NT2/D1 (cell line): ENCODE data around the gene PKHD1.

Source experiments
- DNase-seq: peaks from one replicate; pipeline ENCODE4 v3.0.0-alpha.2; 2011; ENCODE audit warnings: low read depth, low spot score
- H3K27me3 ChIP-seq: 2 replicates; pipeline ENCODE4 v1.6.0; 2011; ENCODE audit warnings: mild to moderate bottlenecking; ENCODE audit not compliant: insufficient read length, insufficient read depth
- H3K36me3 ChIP-seq: 2 replicates; pipeline ENCODE4 v1.6.1; 2011; ENCODE audit warnings: mild to moderate bottlenecking, low read length, mixed read lengths; ENCODE audit not compliant: insufficient read depth, insufficient read length
- H3K4me1 ChIP-seq: 2 replicates; pipeline ENCODE4 v1.5.1; 2011; ENCODE audit not compliant: insufficient read depth, insufficient read length
- H3K4me3 ChIP-seq: 2 replicates; pipeline ENCODE4 v1.5.1; 2011; ENCODE audit warnings: low read depth; ENCODE audit not compliant: insufficient read length
- H3K9ac ChIP-seq: 2 replicates; pipeline ENCODE4 v1.6.0; 2011; ENCODE audit warnings: low read depth; ENCODE audit not compliant: insufficient read length
- H3K9me3 ChIP-seq: 2 replicates; pipeline ENCODE4 v1.5.1; 2011; ENCODE audit warnings: mild to moderate bottlenecking, low read length; ENCODE audit not compliant: insufficient read depth
- SUZ12 ChIP-seq: IDR thresholded peaks from 2 replicates; pipeline ENCODE4 v1.6.1; 2011; ENCODE audit not compliant: insufficient read length, insufficient read depth; ENCODE audit errors: extremely low read depth
- YY1 ChIP-seq: IDR thresholded peaks from 2 replicates; pipeline ENCODE4 v1.6.1; 2011; ENCODE audit not compliant: insufficient read length, insufficient read depth
- ZNF274 ChIP-seq: IDR thresholded peaks from 2 replicates; pipeline ENCODE4 v1.6.1; 2011; ENCODE audit warnings: mild to moderate bottlenecking, low read depth, low read length

Gene PKHD1

DNA sequence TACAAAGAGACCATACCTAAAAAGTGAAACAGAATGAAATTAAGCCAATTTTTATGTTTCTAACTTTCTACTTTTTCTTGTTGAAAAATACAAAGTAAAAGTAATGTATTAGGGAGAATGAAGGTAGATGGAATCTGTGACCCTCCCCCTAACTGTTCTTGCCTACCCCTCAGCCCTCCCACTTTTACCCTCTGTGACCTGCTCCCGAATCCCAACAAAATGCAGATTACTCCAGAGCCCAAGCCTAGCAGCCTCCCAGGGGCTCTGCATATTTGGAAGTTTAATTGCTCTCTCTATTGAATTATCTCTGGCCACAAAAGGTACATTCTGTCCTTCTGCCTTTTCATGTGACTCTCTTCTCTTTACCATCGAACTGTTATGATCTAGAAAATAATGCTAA lies 201.5 kb downstream of the PKHD1 start:
- H3K4me3 ChIP-seq, result no peak overlapping the region
- H3K9me3 ChIP-seq, result no peaks in the 10 kb centered on the region
- no peak overlapping the region for H3K9ac ChIP-seq
- no peak for TF ChIP-seq YY1
- TF ChIP-seq ZNF274, result no peak
- TF ChIP-seq SUZ12, result no peak
- no peaks in the 10 kb centered on the region for H3K36me3 ChIP-seq
- no peak for DNase-seq
- no peaks in the 10 kb centered on the region for H3K27me3 ChIP-seq
- no peaks in the 10 kb centered on the region for H3K4me1 ChIP-seq

DNA sequence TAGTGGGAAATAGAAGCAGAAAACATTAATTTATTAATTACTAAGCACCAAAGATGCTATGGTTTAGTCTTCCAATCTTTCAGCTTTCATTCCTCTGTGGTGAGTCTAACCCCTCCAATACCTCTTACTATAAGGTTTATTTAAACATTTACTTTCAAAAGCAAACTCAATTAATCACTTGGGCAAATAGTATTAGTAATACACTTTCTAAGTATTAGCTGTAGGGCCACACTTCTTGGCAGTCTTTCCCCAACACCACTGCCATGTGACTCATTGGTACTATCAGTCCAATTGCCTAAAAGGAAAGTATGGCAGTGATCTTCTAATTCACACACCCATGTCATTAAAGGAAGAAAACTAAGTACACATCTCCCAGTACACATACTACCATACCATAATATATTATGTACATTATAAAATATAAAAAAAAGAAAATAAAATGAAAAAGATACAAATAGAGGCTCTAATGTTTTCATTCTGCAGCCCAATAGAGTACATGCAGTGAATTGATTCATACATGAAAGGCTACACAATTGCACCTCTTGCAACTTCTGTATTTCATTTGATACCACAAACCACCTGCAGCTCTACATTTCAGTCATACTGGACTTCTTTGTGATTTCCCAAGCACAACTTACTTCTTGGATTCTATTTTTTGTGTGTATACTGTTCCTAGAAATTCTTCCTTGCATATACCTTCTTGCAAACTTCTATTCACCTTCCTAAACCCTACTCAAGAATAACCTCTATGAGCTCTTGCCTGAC lies 218.6 kb downstream of the PKHD1 start:
- Histone ChIP-seq H3K36me3 (no peaks in the 10 kb centered on the region), H3K4me3 (no peak overlapping the region), H3K4me1 (no peaks in the 10 kb centered on the region), H3K9me3 (no peaks in the 10 kb centered on the region), H3K9ac (no peak overlapping the region), H3K27me3 (no peaks in the 10 kb centered on the region)
- no peak for TF ChIP-seq YY1
- TF ChIP-seq ZNF274, result no peak
- no peak for TF ChIP-seq SUZ12
- DNase-seq, result no peak

DNA sequence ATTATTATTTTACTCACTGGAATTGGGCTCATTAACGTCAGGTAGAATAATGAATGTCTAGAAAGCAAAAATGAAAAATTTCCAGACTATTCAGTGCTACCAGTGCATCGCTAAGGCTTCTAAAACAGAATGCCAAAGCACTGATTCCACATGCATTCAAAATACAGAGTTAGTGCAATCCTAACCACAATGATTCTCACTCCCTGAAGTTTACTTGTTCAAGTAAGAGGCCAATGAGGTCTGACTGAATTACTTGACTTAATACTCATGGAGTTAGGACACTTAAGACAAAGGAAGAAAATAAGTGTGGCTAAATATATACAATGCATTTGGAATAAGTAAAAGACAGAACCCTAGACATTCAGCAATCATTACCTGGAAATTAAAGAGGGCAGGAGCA lies 220.5 kb downstream of the PKHD1 start:
- Histone ChIP-seq H3K36me3 (no peaks in the 10 kb centered on the region), H3K4me3 (no peak overlapping the region)
- no peak for DNase-seq

DNA sequence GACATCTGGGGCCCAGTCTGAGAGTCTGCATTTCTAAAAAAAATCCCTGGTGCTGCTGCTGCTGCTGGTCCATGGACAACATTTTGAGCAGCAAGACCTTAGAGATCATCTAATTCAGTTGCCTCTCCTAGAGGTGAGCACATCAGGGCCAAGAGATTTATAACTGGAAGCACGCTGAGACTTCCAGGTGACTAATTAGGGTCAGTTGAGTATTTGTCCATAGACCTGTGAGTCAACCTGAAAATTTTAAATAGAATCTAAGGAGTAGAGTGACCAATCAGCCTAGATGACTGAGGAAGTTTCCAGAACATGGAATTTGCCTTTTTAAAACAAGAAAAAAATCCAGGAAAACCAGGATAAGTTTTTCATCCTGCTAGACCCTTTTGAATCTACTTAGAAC lies 221.4 kb downstream of the PKHD1 start:
- no peak for DNase-seq
- no peaks in the 10 kb centered on the region for H3K4me1 ChIP-seq
- H3K4me3 ChIP-seq, result no peak overlapping the region
- H3K9me3 ChIP-seq, result no peaks in the 10 kb centered on the region
- TF ChIP-seq YY1 (no peak), ZNF274 (no peak), SUZ12 (no peak)
- H3K9ac ChIP-seq, result no peak overlapping the region
- no peaks in the 10 kb centered on the region for H3K36me3 ChIP-seq
- no peaks in the 10 kb centered on the region for H3K27me3 ChIP-seq

More for the DNA sequence above, 220.5 kb downstream of the PKHD1 start:
- no peak overlapping the region for H3K9ac ChIP-seq
- no peaks in the 10 kb centered on the region for H3K4me1 ChIP-seq
- H3K27me3 ChIP-seq, result no peaks in the 10 kb centered on the region
- TF ChIP-seq ZNF274 (no peak), SUZ12 (no peak), YY1 (no peak)
- H3K9me3 ChIP-seq, result no peaks in the 10 kb centered on the region

DNA sequence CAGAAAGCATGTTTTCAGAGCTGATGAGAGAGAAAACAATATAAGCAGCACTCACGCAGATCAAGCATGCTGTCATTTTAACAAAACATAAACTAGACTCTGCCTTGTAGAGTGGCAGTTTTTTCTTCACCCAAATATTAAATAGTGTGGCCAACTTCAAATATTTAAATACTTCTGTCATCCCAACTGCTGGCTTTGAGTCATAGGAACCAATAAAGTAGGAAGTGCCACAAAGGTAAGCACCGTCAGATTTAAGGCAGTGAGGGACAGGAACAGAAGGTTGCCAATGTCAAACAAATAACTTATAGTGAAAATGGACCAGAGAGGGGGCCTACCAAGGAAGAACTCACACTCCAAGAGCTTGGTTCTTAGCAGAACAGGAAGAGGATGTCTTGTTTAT lies 222.2 kb downstream of the PKHD1 start:
- Histone ChIP-seq H3K27me3 (no peaks in the 10 kb centered on the region), H3K4me1 (no peaks in the 10 kb centered on the region), H3K36me3 (no peaks in the 10 kb centered on the region), H3K4me3 (no peak overlapping the region), H3K9ac (no peak overlapping the region), H3K9me3 (no peaks in the 10 kb centered on the region)
- TF ChIP-seq SUZ12 (no peak), YY1 (no peak), ZNF274 (no peak)
- no peak for DNase-seq

DNA sequence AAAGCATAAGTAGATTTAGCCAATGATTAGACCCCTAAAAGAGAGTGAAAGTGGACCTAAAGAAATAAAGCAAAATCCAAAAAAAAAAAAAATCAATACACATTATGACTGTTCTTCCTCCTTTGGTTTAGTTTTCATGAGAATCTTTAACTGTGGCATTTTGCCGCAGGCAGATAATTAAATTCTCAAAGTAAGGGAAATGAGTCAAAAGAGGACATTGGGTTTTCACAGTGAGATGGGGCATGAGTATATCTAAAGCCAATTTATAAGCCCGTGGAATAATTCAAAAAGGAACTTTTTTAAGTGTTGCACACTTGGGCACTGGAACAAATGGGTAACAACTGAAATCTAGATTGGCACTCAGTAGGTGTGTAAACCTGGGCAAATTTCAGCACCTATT lies 230.3 kb downstream of the PKHD1 start:
- H3K4me1 ChIP-seq, result no peaks in the 10 kb centered on the region
- no peaks in the 10 kb centered on the region for H3K27me3 ChIP-seq
- no peaks in the 10 kb centered on the region for H3K9me3 ChIP-seq
- no peak for DNase-seq
- no peaks in the 10 kb centered on the region for H3K36me3 ChIP-seq
- TF ChIP-seq SUZ12 (no peak), ZNF274 (no peak), YY1 (no peak)
- no peak overlapping the region for H3K9ac ChIP-seq
- H3K4me3 ChIP-seq, result no peak overlapping the region

DNA sequence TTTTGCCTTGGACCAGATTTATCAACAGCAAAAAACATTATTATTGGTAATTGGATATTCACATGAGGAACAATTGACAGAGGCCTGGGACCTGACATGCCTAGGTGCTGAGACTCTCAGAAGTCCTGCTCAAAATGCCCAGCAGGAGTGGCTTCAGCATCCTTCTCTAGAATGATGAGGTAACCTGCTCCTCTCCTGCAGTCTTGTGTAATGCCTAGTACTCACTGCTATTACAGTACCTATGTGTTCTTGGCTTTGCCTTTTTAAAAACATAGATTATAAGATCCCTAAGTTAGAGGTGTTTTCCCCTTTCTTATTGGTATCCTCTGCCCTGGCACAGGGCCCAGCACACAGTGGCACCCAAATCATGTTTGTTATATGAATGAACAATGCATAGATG lies 230.9 kb downstream of the PKHD1 start:
- Histone ChIP-seq H3K36me3 (no peaks in the 10 kb centered on the region), H3K4me3 (no peak overlapping the region), H3K27me3 (no peaks in the 10 kb centered on the region), H3K9ac (no peak overlapping the region), H3K4me1 (no peaks in the 10 kb centered on the region), H3K9me3 (no peaks in the 10 kb centered on the region)
- TF ChIP-seq ZNF274 (no peak), YY1 (no peak), SUZ12 (no peak)
- DNase-seq, result no peak
